Coronary artery (tissue), 2 donors: ENCODE results near the gene PRDX6.

Experiments
- DNase-seq: peaks from one replicate; pipeline ENCODE4 v3.0.0-alpha.2; 2017; ENCODE audit warnings: low spot score
- H3K27ac ChIP-seq, 2 donors: fragments of 200-600 bp; sonication (generic); one replicate each; pipeline ENCODE4 v1.5.1; 2016 to 2019
- H3K4me3 ChIP-seq: fragments of 200-600 bp; sonication (generic); 2 replicates; pipeline ENCODE4 v1.5.1; 2016; ENCODE audit warnings: mild to moderate bottlenecking, moderate library complexity
- CTCF ChIP-seq: fragments of 200-600 bp; sonication (generic); IDR thresholded peaks from one replicate; pipeline ENCODE4 v1.5.1; 2019; ENCODE audit warnings: antibody characterized with exemption

The PRDX6 gene

GRCh38 chr1:173499729-173500128, 22.6 kb downstream of the PRDX6 start:
- DNase-seq = no peak
- H3K4me3 ChIP-seq = no peak overlapping the region
- no peak for TF ChIP-seq CTCF
- H3K27ac ChIP-seq = no peak overlapping the region

- no peak for TF ChIP-seq CTCF
- Histone ChIP-seq H3K27ac (no peak overlapping the region), H3K4me3 (no peak overlapping the region)
- no peak for DNase-seq
These were observed 25.0 kb downstream of the PRDX6 start for GRCh38 chr1:173502104-173502503.

- H3K27ac ChIP-seq = no peak overlapping the region
- DNase-seq = no peak
- TF ChIP-seq CTCF = no peak
These were observed 26.3 kb downstream of the PRDX6 start for GRCh38 chr1:173503391-173503790.

GRCh38 chr1:173504268-173504667, 27.1 kb downstream of the PRDX6 start:
- Histone ChIP-seq H3K27ac (no peak overlapping the region), H3K4me3 (no peak overlapping the region)
- DNase-seq = no peak
- TF ChIP-seq CTCF = no peak

More at GRCh38 chr1:173503391-173503790, 26.3 kb downstream of the PRDX6 start:
- no peak overlapping the region for H3K4me3 ChIP-seq

- no peak for TF ChIP-seq CTCF
- Histone ChIP-seq H3K4me3 (no peak overlapping the region), H3K27ac (no peak overlapping the region)
- no peak for DNase-seq
These were observed 28.3 kb downstream of the PRDX6 start for GRCh38 chr1:173505391-173505790.

- H3K4me3 ChIP-seq = no peak overlapping the region
- H3K27ac ChIP-seq = no peak overlapping the region
- no peak for TF ChIP-seq CTCF
- no peak for DNase-seq
These were observed 29.3 kb downstream of the PRDX6 start for GRCh38 chr1:173506437-173506836.

GRCh38 chr1:173507205-173507846, 30.2 kb downstream of the PRDX6 start:
- DNase-seq = no peak
- no peak for TF ChIP-seq CTCF
- Histone ChIP-seq H3K27ac (no peak overlapping the region), H3K4me3 (no peak overlapping the region)
